OCI-LY3 (cell line): Measurements from ENCODE around the gene RNU6-1.

Experiments
- H2AFZ ChIP-seq: fragments of 200-600, 300-600 bp; shearing (Covaris generic); 2 replicates; pipeline ENCODE4 v1.6.0; 2014; ENCODE audit warnings: antibody characterized with exemption, low read depth, low read length
- H3K27ac ChIP-seq: fragments of 200-600, 300-600 bp; sonication (generic); 2 replicates; pipeline ENCODE4 v1.5.1; 2014; ENCODE audit warnings: mild to moderate bottlenecking, low read length, moderate library complexity, mixed read lengths
- H3K27me3 ChIP-seq: fragments of 200-600, 300-600 bp; sonication (generic); 2 replicates; pipeline ENCODE4 v1.6.1; 2014; ENCODE audit warnings: low read depth, low read length, mixed read lengths
- H3K36me3 ChIP-seq: fragments of 200-600, 300-600 bp; sonication (generic); replicated peaks from 2 replicates; pipeline ENCODE3; 2014; ENCODE audit warnings: low read depth, low read length, mixed read lengths
- H3K4me1 ChIP-seq: fragments of 300-600, 200-600 bp; sonication (generic); 2 replicates; pipeline ENCODE4 v1.6.1; 2014; ENCODE audit warnings: low read length, mixed read lengths
- H3K4me2 ChIP-seq: fragments of 200-600, 300-600 bp; sonication (generic); 2 replicates; pipeline ENCODE4 v1.6.1; 2014; ENCODE audit warnings: low read length, mixed read lengths
- H3K4me3 ChIP-seq: fragments of 300-600, 200-600 bp; sonication (generic); 2 replicates; pipeline ENCODE4 v1.5.1; 2014; ENCODE audit warnings: antibody characterized with exemption, mild to moderate bottlenecking, low read length, moderate library complexity
- H3K79me2 ChIP-seq: fragments of 300-600, 200-600 bp; shearing (Covaris generic); 2 replicates; pipeline ENCODE4 v1.6.1; 2014; ENCODE audit warnings: mild to moderate bottlenecking, low read length, mixed read lengths
- H3K9ac ChIP-seq: fragments of 300-600, 200-600 bp; shearing (Covaris generic); 2 replicates; pipeline ENCODE4 v1.6.0; 2014; ENCODE audit warnings: mild to moderate bottlenecking, low read length, moderate library complexity
- H3K9me3 ChIP-seq: fragments of 200-600, 300-600 bp; shearing (Covaris generic); 2 replicates; pipeline ENCODE4 v1.6.1; 2014; ENCODE audit warnings: low read length, mixed read lengths; ENCODE audit not compliant: insufficient read depth
- H4K20me1 ChIP-seq: fragments of 200-600, 300-600 bp; sonication (generic); 2 replicates; pipeline ENCODE4 v1.6.1; 2016; ENCODE audit warnings: low read length, mixed read lengths; ENCODE audit not compliant: insufficient read depth
- EZH2phosphoT487 ChIP-seq: fragments of 200-600 bp; shearing (Covaris generic); IDR thresholded peaks from 2 replicates; pipeline ENCODE4 v1.6.1; 2018; ENCODE audit warnings: antibody characterized with exemption, mixed run types, low read depth
- TF ChIP-seq, protein P1 (sequence below): fragments of 200-600, 300-600 bp; sonication (generic); IDR thresholded peaks from 2 replicates; pipeline ENCODE4 v1.5.1; 2014; ENCODE audit warnings: antibody characterized with exemption, low read length, low read depth

Gene RNU6-1

DNA sequence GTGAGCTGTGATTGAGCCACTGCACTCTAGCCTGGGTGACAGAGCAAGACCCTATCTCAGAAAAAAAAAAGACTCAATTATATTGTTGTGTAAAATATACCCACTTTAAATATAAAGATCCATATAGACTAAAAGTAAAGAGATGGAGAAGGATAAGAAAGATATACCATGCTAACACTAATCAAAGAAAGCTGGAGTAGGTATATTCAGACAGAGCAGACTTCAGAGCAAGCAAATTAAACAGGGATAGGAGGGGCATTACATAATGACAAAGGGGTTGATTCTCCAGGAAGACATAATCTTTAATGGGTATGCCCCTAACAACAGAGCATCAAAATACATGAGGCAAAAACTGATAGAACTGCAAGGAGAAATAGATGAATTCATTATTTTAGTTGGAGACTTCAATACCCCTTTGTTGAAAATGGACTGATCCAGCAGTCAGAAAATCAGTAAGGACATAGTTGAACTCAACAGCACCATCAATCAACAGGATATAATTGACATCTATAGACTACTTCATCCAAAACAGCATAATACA, 31.1 kb upstream of the RNU6-1 start:
- H3K27ac ChIP-seq: no peak overlapping the region
- H3K4me3 ChIP-seq: no peak overlapping the region

DNA sequence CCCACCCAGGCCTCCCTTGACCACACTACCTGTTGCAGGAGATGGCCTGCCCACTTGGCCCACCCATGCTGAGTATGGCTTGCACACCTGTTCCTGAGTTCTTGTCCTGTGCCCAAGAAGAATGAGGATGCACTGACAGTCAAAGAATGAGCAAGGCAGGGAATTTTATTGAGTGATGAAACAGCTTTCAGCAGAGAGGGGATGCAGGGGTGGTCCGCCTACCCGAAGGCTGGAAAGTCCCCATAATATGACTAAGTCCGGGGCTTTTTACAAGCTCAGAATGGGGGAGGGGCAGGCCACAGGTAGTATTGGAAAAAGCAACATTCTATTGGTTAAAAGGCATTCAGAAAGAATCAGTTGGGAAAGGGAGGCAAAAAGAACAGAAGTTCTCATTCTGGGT, 29.9 kb upstream of the RNU6-1 start:
- Histone ChIP-seq H3K27ac (no peak overlapping the region), H3K79me2 (no peaks in the 10 kb centered on the region), H2AFZ (no peak overlapping the region), H3K4me1 (no peaks in the 10 kb centered on the region), H3K27me3 (peaks cover 23% of the 10 kb centered on the region), H3K9me3 (peaks cover 20% of the 10 kb centered on the region; the same call in 1 of the 2 replicates), H3K9ac (no peak overlapping the region), H3K4me3 (no peak overlapping the region), H4K20me1 (no peaks in the 10 kb centered on the region), H3K36me3 (peaks cover 4% of the 10 kb centered on the region), H3K4me2 (no peak overlapping the region)
- no peak for TF ChIP-seq EZH2phosphoT487
- TF ChIP-seq, protein P1, sequence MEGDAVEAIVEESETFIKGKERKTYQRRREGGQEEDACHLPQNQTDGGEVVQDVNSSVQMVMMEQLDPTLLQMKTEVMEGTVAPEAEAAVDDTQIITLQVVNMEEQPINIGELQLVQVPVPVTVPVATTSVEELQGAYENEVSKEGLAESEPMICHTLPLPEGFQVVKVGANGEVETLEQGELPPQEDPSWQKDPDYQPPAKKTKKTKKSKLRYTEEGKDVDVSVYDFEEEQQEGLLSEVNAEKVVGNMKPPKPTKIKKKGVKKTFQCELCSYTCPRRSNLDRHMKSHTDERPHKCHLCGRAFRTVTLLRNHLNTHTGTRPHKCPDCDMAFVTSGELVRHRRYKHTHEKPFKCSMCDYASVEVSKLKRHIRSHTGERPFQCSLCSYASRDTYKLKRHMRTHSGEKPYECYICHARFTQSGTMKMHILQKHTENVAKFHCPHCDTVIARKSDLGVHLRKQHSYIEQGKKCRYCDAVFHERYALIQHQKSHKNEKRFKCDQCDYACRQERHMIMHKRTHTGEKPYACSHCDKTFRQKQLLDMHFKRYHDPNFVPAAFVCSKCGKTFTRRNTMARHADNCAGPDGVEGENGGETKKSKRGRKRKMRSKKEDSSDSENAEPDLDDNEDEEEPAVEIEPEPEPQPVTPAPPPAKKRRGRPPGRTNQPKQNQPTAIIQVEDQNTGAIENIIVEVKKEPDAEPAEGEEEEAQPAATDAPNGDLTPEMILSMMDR: no peak

More for the DNA sequence above, 31.1 kb upstream of the RNU6-1 start:
- Histone ChIP-seq H3K9me3 (peaks cover 20% of the 10 kb centered on the region; the same call in 1 of the 2 replicates), H4K20me1 (no peaks in the 10 kb centered on the region), H3K27me3 (peaks cover 16% of the 10 kb centered on the region), H3K4me1 (no peaks in the 10 kb centered on the region), H2AFZ (no peak overlapping the region), H3K4me2 (no peak overlapping the region), H3K36me3 (peaks cover 4% of the 10 kb centered on the region), H3K79me2 (no peaks in the 10 kb centered on the region), H3K9ac (no peak overlapping the region)
- TF ChIP-seq EZH2phosphoT487: no peak
- TF ChIP-seq, protein P1: no peak

DNA sequence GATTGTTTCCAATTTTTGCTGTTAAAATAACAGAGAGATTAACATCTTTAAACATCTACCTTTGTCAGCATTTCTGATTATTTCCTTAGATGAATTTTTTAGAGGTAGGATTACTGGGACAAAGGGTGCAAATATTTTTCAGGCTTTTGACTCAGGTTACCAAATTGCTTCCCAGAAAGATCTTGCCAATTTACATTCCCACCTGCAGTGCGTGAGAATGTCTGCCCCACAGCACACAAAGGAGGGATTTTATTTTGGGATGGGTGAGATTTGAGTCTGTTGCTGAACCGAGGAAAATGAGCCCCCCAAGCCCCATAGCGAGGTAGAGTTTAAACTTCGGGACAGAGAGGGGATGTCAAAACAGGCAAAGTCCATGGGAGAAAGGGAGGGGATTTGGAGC, 25.9 kb upstream of the RNU6-1 start:
- Histone ChIP-seq H3K9me3 (peaks cover 15% of the 10 kb centered on the region; the same call in 1 of the 2 replicates), H3K79me2 (no peaks in the 10 kb centered on the region), H2AFZ (no peak overlapping the region), H3K4me3 (no peak overlapping the region), H4K20me1 (no peaks in the 10 kb centered on the region), H3K4me2 (no peak overlapping the region), H3K4me1 (peaks cover 11% of the 10 kb centered on the region; the same call in 1 of the 2 replicates), H3K27ac (no peak overlapping the region), H3K9ac (no peak overlapping the region), H3K27me3 (peaks cover 14% of the 10 kb centered on the region), H3K36me3 (peaks cover 4% of the 10 kb centered on the region)
- TF ChIP-seq, protein P1: no peak
- TF ChIP-seq EZH2phosphoT487: no peak

DNA sequence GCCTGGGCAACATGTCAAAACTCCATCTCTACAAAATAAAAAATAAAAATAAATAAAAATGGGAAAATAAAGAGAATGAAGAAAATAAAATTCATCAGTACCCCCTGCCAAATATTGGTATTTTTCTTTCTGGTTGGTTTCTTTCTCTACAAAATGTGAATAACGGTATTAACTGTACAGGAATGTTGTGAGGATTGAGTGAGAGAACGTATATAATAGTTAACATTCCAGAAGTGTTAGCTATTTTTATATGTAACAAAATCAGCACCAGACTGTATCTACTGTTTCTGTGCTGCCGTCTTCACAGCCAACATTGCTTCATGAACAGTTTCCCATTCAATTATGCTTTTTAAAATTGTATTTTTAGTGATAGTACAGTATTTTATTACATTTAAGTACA, 25.5 kb upstream of the RNU6-1 start:
- peaks cover 4% of the 10 kb centered on the region for H3K36me3 ChIP-seq
- H3K4me2 ChIP-seq: no peak overlapping the region
- H3K27me3 ChIP-seq: peaks cover 14% of the 10 kb centered on the region
- no peaks in the 10 kb centered on the region for H3K79me2 ChIP-seq
- no peak overlapping the region for H3K27ac ChIP-seq
- no peaks in the 10 kb centered on the region for H4K20me1 ChIP-seq
- H3K9me3 ChIP-seq: peaks cover 15% of the 10 kb centered on the region; the same call in 1 of the 2 replicates
- no peak overlapping the region for H3K4me3 ChIP-seq
- peaks cover 14% of the 10 kb centered on the region for H3K4me1 ChIP-seq
- TF ChIP-seq EZH2phosphoT487: no peak
- TF ChIP-seq, protein P1: no peak
- no peak overlapping the region for H2AFZ ChIP-seq
- no peak overlapping the region for H3K9ac ChIP-seq
